ENCODE measurements around the gene NMRK2.

DNA sequence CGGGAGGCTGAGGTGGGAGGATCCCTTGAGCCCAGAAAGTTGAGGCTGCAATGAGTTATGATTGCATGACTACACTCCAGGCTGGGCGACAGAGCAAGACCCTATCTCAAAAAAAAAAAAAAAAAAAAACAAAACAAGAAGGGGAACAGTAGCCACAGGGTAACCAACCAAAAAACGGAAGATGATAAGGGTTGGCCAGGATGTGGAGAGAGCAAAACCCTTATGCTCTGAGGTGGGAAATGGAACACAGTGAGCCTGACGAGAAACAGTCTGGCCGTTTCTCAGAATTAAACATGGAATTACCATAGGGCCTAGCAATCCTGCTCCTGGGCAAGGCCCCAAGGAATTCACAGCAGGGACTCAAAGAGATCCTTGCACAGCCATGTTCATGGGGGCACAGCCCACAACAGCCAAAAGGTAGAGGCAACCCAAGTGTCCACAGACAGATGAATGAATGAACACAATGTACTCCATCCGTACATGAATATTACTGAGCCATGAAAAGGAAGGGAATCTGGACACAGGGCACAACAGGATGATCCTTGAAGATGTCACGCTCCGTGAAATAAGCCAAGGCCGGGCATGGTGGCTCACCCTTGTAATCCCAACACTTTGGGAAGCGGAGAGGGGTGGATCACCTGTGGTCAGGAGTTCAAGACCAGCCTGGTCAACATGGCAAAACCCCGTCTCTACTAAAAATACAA lies 11.3 kb downstream of the NMRK2 start:
- no peak for TF ChIP-seq RCOR1 (IDR thresholded peaks at IDR 0.05; ENCODE audit: low read depth, low read length)
- TF ChIP-seq POLR2A (IDR thresholded peaks at IDR 0.05; ENCODE audit: low read length): no peak
